HL-60 (cell line): Measurements from ENCODE around the gene NBAS.

ENCODE experiments used
- POLR2AphosphoS5 ChIP-seq: IDR thresholded peaks from 2 replicates; pipeline ENCODE4 v1.6.1; 2012; ENCODE audit warnings: low read depth
- TF ChIP-seq, protein P1 (sequence below): IDR thresholded peaks from one replicate; pipeline ENCODE4 v1.5.1; 2011; ENCODE audit warnings: low read length, control low read depth, inconsistent platforms; ENCODE audit not compliant: insufficient read depth
- TF ChIP-seq, protein P2 (sequence below): IDR thresholded peaks from 2 replicates; pipeline ENCODE4 v1.6.1; 2012; ENCODE audit warnings: low read depth; ENCODE audit not compliant: insufficient replicate concordance

DNA sequence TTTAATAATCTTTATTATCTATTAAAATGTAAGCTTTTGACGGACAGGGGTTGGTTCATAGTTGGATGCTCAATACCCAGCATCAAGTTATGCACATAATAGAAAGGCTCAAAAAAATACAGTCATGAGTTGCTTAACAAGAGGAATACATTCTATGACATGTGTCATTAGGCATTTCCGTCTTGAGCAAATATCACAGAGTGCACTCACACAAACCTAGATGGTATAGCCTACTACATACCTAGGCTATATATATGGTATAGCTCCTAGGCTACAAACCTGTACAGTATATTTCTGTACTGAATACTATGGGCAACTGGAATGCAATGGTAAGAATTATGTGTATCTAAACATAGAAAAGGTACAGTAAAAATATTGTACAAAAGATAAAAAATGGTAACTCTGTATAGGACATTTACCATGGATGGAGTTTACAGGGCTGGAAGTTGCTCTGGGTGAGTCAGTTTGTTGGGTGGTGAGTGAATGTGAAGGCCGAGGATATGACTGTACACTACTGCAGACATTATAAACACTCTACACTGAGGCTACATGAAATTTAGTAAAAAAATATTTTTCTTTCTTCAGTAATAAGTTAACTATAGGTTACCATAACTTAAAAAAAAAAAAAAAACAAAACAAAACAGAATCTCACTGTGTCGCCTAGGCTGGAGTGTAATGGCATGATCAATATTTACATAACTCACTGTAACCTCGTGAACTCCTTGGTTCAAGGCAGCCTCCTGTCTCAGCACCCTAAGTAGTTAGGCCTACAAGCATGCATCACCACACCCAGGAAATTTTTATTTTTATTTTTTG is 201.2 kb downstream of the NBAS start:
- TF ChIP-seq, protein P1, sequence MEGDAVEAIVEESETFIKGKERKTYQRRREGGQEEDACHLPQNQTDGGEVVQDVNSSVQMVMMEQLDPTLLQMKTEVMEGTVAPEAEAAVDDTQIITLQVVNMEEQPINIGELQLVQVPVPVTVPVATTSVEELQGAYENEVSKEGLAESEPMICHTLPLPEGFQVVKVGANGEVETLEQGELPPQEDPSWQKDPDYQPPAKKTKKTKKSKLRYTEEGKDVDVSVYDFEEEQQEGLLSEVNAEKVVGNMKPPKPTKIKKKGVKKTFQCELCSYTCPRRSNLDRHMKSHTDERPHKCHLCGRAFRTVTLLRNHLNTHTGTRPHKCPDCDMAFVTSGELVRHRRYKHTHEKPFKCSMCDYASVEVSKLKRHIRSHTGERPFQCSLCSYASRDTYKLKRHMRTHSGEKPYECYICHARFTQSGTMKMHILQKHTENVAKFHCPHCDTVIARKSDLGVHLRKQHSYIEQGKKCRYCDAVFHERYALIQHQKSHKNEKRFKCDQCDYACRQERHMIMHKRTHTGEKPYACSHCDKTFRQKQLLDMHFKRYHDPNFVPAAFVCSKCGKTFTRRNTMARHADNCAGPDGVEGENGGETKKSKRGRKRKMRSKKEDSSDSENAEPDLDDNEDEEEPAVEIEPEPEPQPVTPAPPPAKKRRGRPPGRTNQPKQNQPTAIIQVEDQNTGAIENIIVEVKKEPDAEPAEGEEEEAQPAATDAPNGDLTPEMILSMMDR, result no peak
- TF ChIP-seq, protein P2, sequence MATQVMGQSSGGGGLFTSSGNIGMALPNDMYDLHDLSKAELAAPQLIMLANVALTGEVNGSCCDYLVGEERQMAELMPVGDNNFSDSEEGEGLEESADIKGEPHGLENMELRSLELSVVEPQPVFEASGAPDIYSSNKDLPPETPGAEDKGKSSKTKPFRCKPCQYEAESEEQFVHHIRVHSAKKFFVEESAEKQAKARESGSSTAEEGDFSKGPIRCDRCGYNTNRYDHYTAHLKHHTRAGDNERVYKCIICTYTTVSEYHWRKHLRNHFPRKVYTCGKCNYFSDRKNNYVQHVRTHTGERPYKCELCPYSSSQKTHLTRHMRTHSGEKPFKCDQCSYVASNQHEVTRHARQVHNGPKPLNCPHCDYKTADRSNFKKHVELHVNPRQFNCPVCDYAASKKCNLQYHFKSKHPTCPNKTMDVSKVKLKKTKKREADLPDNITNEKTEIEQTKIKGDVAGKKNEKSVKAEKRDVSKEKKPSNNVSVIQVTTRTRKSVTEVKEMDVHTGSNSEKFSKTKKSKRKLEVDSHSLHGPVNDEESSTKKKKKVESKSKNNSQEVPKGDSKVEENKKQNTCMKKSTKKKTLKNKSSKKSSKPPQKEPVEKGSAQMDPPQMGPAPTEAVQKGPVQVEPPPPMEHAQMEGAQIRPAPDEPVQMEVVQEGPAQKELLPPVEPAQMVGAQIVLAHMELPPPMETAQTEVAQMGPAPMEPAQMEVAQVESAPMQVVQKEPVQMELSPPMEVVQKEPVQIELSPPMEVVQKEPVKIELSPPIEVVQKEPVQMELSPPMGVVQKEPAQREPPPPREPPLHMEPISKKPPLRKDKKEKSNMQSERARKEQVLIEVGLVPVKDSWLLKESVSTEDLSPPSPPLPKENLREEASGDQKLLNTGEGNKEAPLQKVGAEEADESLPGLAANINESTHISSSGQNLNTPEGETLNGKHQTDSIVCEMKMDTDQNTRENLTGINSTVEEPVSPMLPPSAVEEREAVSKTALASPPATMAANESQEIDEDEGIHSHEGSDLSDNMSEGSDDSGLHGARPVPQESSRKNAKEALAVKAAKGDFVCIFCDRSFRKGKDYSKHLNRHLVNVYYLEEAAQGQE, result no peak
- TF ChIP-seq POLR2AphosphoS5, result no peak
